HEK293 (cell line): ENCODE results near the gene NRTN.

Experiments
- CTCF ChIA-PET: fragments of 350-600 bp; formaldehyde crosslinking; extraction: SDS; loops from one replicate; lab custom pipeline; 2021; ENCODE audit warnings: antibody characterized with exemption; lab: Yijun Ruan, JAX
- POLR2A ChIA-PET: fragments of 300-600 bp; formaldehyde crosslinking; extraction: SDS; loops from one replicate; lab custom pipeline; 2020; ENCODE audit warnings: antibody characterized with exemption, inconsistent platforms; lab: Yijun Ruan, JAX
- H3K27ac ChIP-seq: fragments of 200-500 bp; sonication (Bioruptor generic); 2 replicates; pipeline ENCODE4 v1.5.1; 2014; ENCODE audit warnings: low read depth, low read length, control low read depth, inconsistent platforms; ENCODE audit errors: extremely low read depth
- H3K36me3 ChIP-seq, 2 experiments: fragments of 200-500 bp in 1 of 2; sonication (Bioruptor generic) in 1 of 2; 1 replicate in 1 of 2; 2 replicates in 1 of 2; pipeline ENCODE4 v1.5.1; 2014 to 2017; ENCODE audit warnings: inconsistent platforms in 2 of 2, low read length in 2 of 2; ENCODE audit not compliant: control insufficient read depth in 2 of 2, insufficient read depth in 1 of 2
- H3K4me1 ChIP-seq: fragments of 200-500 bp; sonication (Bioruptor generic); 2 replicates; pipeline ENCODE4 v1.5.1; 2014; ENCODE audit warnings: mild to moderate bottlenecking, low read length, inconsistent platforms; ENCODE audit not compliant: control insufficient read depth, insufficient read depth
- H3K4me3 ChIP-seq: 2 replicates; pipeline ENCODE4 v1.5.1; 2011; ENCODE audit warnings: low read depth, mild to moderate bottlenecking, control low read depth, low read length, moderate library complexity
- H3K9me3 ChIP-seq: fragments of 200-500 bp; sonication (Bioruptor generic); 2 replicates; pipeline ENCODE4 v1.5.1; 2014; ENCODE audit warnings: low read depth, low read length, inconsistent platforms; ENCODE audit not compliant: control insufficient read depth, insufficient read depth
- BCL11A ChIP-seq: fragments of 450-650 bp; formaldehyde crosslinking; IDR thresholded peaks from 2 replicates; pipeline ENCODE4 v1.5.1; 2016; ENCODE audit warnings: low read depth, missing biosample characterization, missing genetic modification characterization
- GFI1B ChIP-seq: fragments of 450-650 bp; formaldehyde crosslinking; IDR thresholded peaks from 2 replicates; pipeline ENCODE4 v1.5.1; 2016; ENCODE audit warnings: missing biosample characterization, missing genetic modification characterization
- GLIS1 ChIP-seq: fragments of 450-650 bp; formaldehyde crosslinking; IDR thresholded peaks from 2 replicates; pipeline ENCODE4 v1.5.1; 2016; ENCODE audit warnings: missing biosample characterization, missing genetic modification characterization
- GLIS2 ChIP-seq: fragments of 450-650 bp; formaldehyde crosslinking; IDR thresholded peaks from 2 replicates; pipeline ENCODE4 v1.5.1; 2016; ENCODE audit warnings: missing biosample characterization, missing genetic modification characterization
- HIC1 ChIP-seq: fragments of 450-650 bp; formaldehyde crosslinking; IDR thresholded peaks from 2 replicates; pipeline ENCODE4 v1.5.1; 2016; ENCODE audit warnings: missing biosample characterization, missing genetic modification characterization
- IKZF3 ChIP-seq: fragments of 450-650 bp; IDR thresholded peaks from 2 replicates; pipeline ENCODE4 v1.5.0; 2018; ENCODE audit warnings: missing biosample characterization, mild to moderate bottlenecking, missing genetic modification characterization, moderate library complexity
- KLF10 ChIP-seq: fragments of 450-650 bp; IDR thresholded peaks from 2 replicates; pipeline ENCODE4 v1.5.1; 2018; ENCODE audit warnings: missing biosample characterization, mild to moderate bottlenecking, missing genetic modification characterization
- KLF8 ChIP-seq: fragments of 450-650 bp; formaldehyde crosslinking; IDR thresholded peaks from 2 replicates; pipeline ENCODE4 v1.5.1; 2016; ENCODE audit warnings: missing biosample characterization, missing genetic modification characterization
- KLF9 ChIP-seq: fragments of 450-650 bp; formaldehyde crosslinking; IDR thresholded peaks from 2 replicates; pipeline ENCODE4 v1.5.1; 2016; ENCODE audit warnings: missing biosample characterization, missing genetic modification characterization, low read depth
- MZF1 ChIP-seq: fragments of 450-650 bp; formaldehyde crosslinking; IDR thresholded peaks from 2 replicates; pipeline ENCODE4 v1.5.1; 2017; ENCODE audit warnings: missing biosample characterization, missing genetic modification characterization, borderline replicate concordance
- PRDM10 ChIP-seq: fragments of 450-650 bp; formaldehyde crosslinking; IDR thresholded peaks from 2 replicates; pipeline ENCODE4 v1.5.1; 2016; ENCODE audit warnings: missing biosample characterization, missing genetic modification characterization
- RBAK ChIP-seq: fragments of 450-650 bp; formaldehyde crosslinking; IDR thresholded peaks from 2 replicates; pipeline ENCODE4 v1.5.1; 2016; ENCODE audit warnings: missing biosample characterization, missing genetic modification characterization
- SCRT1 ChIP-seq: fragments of 450-650 bp; formaldehyde crosslinking; IDR thresholded peaks from 2 replicates; pipeline ENCODE4 v1.5.1; 2016; ENCODE audit warnings: missing biosample characterization, missing genetic modification characterization, borderline replicate concordance
- SCRT2 ChIP-seq: fragments of 450-650 bp; formaldehyde crosslinking; IDR thresholded peaks from 2 replicates; pipeline ENCODE4 v1.5.1; 2016; ENCODE audit warnings: missing biosample characterization, missing genetic modification characterization
- SP2 ChIP-seq: fragments of 450-650 bp; formaldehyde crosslinking; IDR thresholded peaks from 2 replicates; pipeline ENCODE4 v1.5.1; 2016; ENCODE audit warnings: missing biosample characterization, missing genetic modification characterization
- SP7 ChIP-seq: fragments of 450-650 bp; formaldehyde crosslinking; IDR thresholded peaks from 2 replicates; pipeline ENCODE4 v1.5.1; 2016; ENCODE audit warnings: missing biosample characterization, missing genetic modification characterization
- ZBTB44 ChIP-seq: fragments of 450-650 bp; IDR thresholded peaks from 2 replicates; pipeline ENCODE4 v1.5.1; 2018; ENCODE audit warnings: missing biosample characterization, mild to moderate bottlenecking, missing genetic modification characterization
- ZBTB48 ChIP-seq: fragments of 450-650 bp; formaldehyde crosslinking; IDR thresholded peaks from 2 replicates; pipeline ENCODE4 v1.5.1; 2016; ENCODE audit warnings: missing biosample characterization, missing genetic modification characterization
- ZFHX2 ChIP-seq: fragments of 450-650 bp; formaldehyde crosslinking; conservative IDR thresholded peaks from 2 replicates; pipeline ENCODE4 v1.5.1; 2016; ENCODE audit warnings: missing biosample characterization, missing genetic modification characterization
- ZIC2 ChIP-seq: fragments of 450-650 bp; formaldehyde crosslinking; IDR thresholded peaks from 2 replicates; pipeline ENCODE4 v1.5.1; 2016; ENCODE audit warnings: missing biosample characterization, missing genetic modification characterization
- ZNF148 ChIP-seq: fragments of 450-650 bp; formaldehyde crosslinking; IDR thresholded peaks from 2 replicates; pipeline ENCODE4 v1.5.0; 2017; ENCODE audit warnings: missing biosample characterization, missing genetic modification characterization, borderline replicate concordance
- ZNF423 ChIP-seq: fragments of 450-650 bp; formaldehyde crosslinking; IDR thresholded peaks from 2 replicates; pipeline ENCODE4 v1.5.1; 2016; ENCODE audit warnings: missing biosample characterization, missing genetic modification characterization
- ZNF555 ChIP-seq: fragments of 450-650 bp; formaldehyde crosslinking; conservative IDR thresholded peaks from 2 replicates; pipeline ENCODE4 v1.5.1; 2017; ENCODE audit warnings: missing biosample characterization, mild to moderate bottlenecking, missing genetic modification characterization, inconsistent platforms
- ZNF629 ChIP-seq: fragments of 450-650 bp; formaldehyde crosslinking; IDR thresholded peaks from 2 replicates; pipeline ENCODE4 v1.5.1; 2017; ENCODE audit warnings: missing biosample characterization, missing genetic modification characterization

NRTN gene

GRCh38 chr19:5826531-5827341 lies 21.9 kb downstream of the NRTN start:
- no peaks in the 10 kb centered on the region for H3K36me3 ChIP-seq
- ChIA-PET POLR2A (interaction anchor here (1.8 to 2.6 kb wide), 2 partner anchors 23 to 77 kb away, joined by 10 to 35 read pairs; partner anchors contain the start of genes NDUFA11, NRTN and VMAC), CTCF (interaction anchor here (0.6 to 3.2 kb wide), 3 partner anchors 20 to 106 kb away, joined by 3 to 27 read pairs (median 6); partner anchors contain the start of gene NRTN)
- H3K4me1 ChIP-seq = peaks cover 6% of the 10 kb centered on the region
- no peak overlapping the region for H3K27ac ChIP-seq
- H3K4me3 ChIP-seq = no peak overlapping the region; the same call in 1 of the 2 replicates
- H3K9me3 ChIP-seq = no peaks in the 10 kb centered on the region
- TF ChIP-seq ZNF629 (peak; percentile 44; the same call in 1 of the 2 replicates), SP7 (tag by site-specific recombination) (peak; percentile 66), SCRT1 (no peak), HIC1 (tag by site-specific recombination) (peak; percentile 47; the same call in 1 of the 2 replicates), GLIS2 (tag by site-specific recombination) (peak; percentile 70), PRDM10 (tag by site-specific recombination) (peak; percentile 66), ZNF555 (tag by site-specific recombination) (no peak), KLF9 (tag by site-specific recombination) (no peak), KLF10 (tag by site-specific recombination) (no peak; the same call in 1 of the 2 replicates), IKZF3 (tag by site-specific recombination) (peak; percentile 66; the same call in 1 of the 2 replicates), ZBTB44 (tag by site-specific recombination) (peak; percentile 54; the same call in 1 of the 2 replicates), GFI1B (no peak), MZF1 (tag by site-specific recombination) (no peak), SCRT2 (tag by site-specific recombination) (no peak), ZNF423 (tag by site-specific recombination) (peak; percentile 82), ZFHX2 (tag by site-specific recombination) (0 out of 2 replicates have a peak, but pooled peaks have one; percentile 22), ZNF148 (no peak), BCL11A (no peak), GLIS1 (peak; percentile 100), RBAK (tag by site-specific recombination) (no peak), ZBTB48 (tag by site-specific recombination) (no peak), SP2 (peak; percentile 49), ZIC2 (tag by site-specific recombination) (peak; percentile 89), KLF8 (tag by site-specific recombination) (no peak; the same call in 1 of the 2 replicates)
